ENCODE data around the gene ANKRD31.

GRCh38 chr5:75279321-75279720 lies 42.6 kb upstream of the ANKRD31 start:
- no peak for TF ChIP-seq CTCF (conservative IDR thresholded peaks at IDR 0.05; ENCODE audit: low read depth, low read length)
- no peak for TF ChIP-seq EZH2 (IDR thresholded peaks at IDR 0.05; ENCODE audit: borderline replicate concordance, low read depth, low read length, poor library complexity, severe bottlenecking)

Measured in A673 (cell line).